ENCODE measurements around the gene OGFOD1.
"Not testable (repeated sequence)": the region's sequence is repeated elsewhere in the genome, so short reads cannot be mapped to it uniquely, and the experiment has no call there.

GRCh38 chr16:56488868-56489267 is 37.5 kb downstream of the OGFOD1 start:
- TF ChIP-seq STAT3 (IDR thresholded peaks at IDR 0.05; ENCODE audit: low read depth, low read length); TCF7 (IDR thresholded peaks at IDR 0.05; ENCODE audit: borderline replicate concordance); NFIC (IDR thresholded peaks at IDR 0.05; ENCODE audit: low read depth, low read length); HCFC1 (IDR thresholded peaks at IDR 0.05; ENCODE audit: low read length); EZH2 (IDR thresholded peaks at IDR 0.05; ENCODE audit: borderline replicate concordance, control insufficient read depth, low read depth, low read length); DPF2 (IDR thresholded peaks at IDR 0.05); CREB1 (IDR thresholded peaks at IDR 0.05; ENCODE audit: low read depth); CTCF (IDR thresholded peaks at IDR 0.05 in 2 of 3, conservative IDR thresholded peaks at IDR 0.05 in 1 of 3; ENCODE audit: control insufficient read depth in 2 of 3, extremely low read depth in 1 of 3, insufficient read depth in 1 of 3, low read depth in 3 of 3, low read length in 3 of 3): not testable (repeated sequence)

Measured in GM12878 (cell line).